Thyroid gland (tissue), 4 donors: ENCODE measurements around the gene GRM4. TPM values are rescaled to one million over a fixed set of nuclear protein-coding genes. Genes with fewer than 3 reads are reported as not detected.

Experiments
- DNase-seq, 2 donors: peaks; one replicate each; pipeline ENCODE4 v3.0.0-alpha.2; 2019
- H3K27ac ChIP-seq, 3 donors: fragments of 200-600 bp; sonication (generic); 1 replicate in 2 of 3; 2 replicates in 1 of 3; pipeline ENCODE4 v1.5.1; 2016 to 2019; ENCODE audit warnings: mild to moderate bottlenecking in 1 of 3, moderate library complexity in 1 of 3
- H3K27me3 ChIP-seq: fragments of 200-600 bp; sonication (generic); one replicate; pipeline ENCODE4 v1.5.1; 2019
- H3K36me3 ChIP-seq, 2 donors: fragments of 200-600 bp; sonication (generic); one replicate each; pipeline ENCODE4 v1.5.1; 2016 to 2019
- H3K4me1 ChIP-seq, 2 donors: fragments of 200-600 bp; sonication (generic); one replicate each; pipeline ENCODE4 v1.5.1; 2017 to 2019
- H3K4me3 ChIP-seq, 3 donors: fragments of 200-600 bp; sonication (generic); replicated peaks in 1 of 3; 1 replicate in 2 of 3; 2 replicates in 1 of 3; pipeline ENCODE4 v1.5.1; 2016; ENCODE audit warnings: mild to moderate bottlenecking in 1 of 3
- H3K9me3 ChIP-seq: fragments of 200-600 bp; sonication (generic); one replicate; pipeline ENCODE4 v1.5.1; 2017
- POLR2A ChIP-seq, 2 donors: fragments of 450-650 bp; IDR thresholded peaks; one replicate each; pipeline ENCODE4 v1.6.1; 2017; ENCODE audit warnings: antibody characterized with exemption in 2 of 2, mild to moderate bottlenecking in 2 of 2, moderate library complexity in 1 of 2
- WGBS, 2 donors: methylation state at CpG; one replicate each; pipeline ENCODE4 v1.1.5; 2017; 5-methylcytosine and 5-hydroxymethylcytosine counted together
- intact Hi-C: fragments of 100-400 bp; cut with DNase I; formaldehyde crosslinking; loops from one replicate; pipeline ENCODE4 v1.15.1; 2023
- total RNA-seq, 4 donors: library from RNA; depleted of rRNA; stranded (reverse); fragments of >200 nt; gene quantifications; one replicate each; pipeline ENCODE4 v1.2.3, GENCODE V29; 2016
- TF ChIP-seq, protein P1 (sequence below), 6 experiments: fragments of 200-600 bp in 3 of 6; fragments of 450-650 bp in 3 of 6; sonication (generic) in 3 of 6; IDR thresholded peaks; one replicate each; pipeline ENCODE4 v1.5.1; 2016 to 2019; ENCODE audit warnings: antibody characterized with exemption in 6 of 6, mild to moderate bottlenecking in 2 of 6, inconsistent platforms in 1 of 6, moderate library complexity in 1 of 6

Gene GRM4
- total RNA-seq, 4 donors from 2014 or later, result under 0.01 TPM; not detected in 3

DNA sequence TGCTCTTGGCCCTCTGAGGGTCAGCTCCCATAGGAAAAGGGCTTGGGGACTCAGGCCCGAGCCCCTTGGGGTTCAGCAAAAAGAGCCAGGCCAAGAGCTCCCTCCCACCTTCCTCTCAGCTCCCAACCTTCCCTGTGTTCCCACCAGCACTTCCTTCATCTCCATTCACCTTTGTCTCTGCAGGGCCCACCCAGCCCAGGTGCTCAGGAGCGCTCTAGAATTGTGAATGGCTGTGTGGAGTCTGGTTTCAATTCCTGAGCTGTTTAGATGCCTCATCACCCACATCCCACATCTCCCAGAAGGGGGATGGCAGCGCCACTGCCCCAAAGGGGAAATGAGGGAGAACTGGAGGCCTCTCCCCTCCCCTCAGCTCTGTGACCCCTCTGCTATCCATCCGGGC lies 7.7 kb downstream of the GRM4 start:
- Histone ChIP-seq H3K4me3 (no peak overlapping the region), H3K27me3 (peaks cover 11% of the 10 kb centered on the region), H3K36me3 (no peaks in the 10 kb centered on the region), H3K9me3 (no peaks in the 10 kb centered on the region), H3K27ac (no peak overlapping the region), H3K4me1 (no peaks in the 10 kb centered on the region)
- WGBS, 2 donors, result 49 to 70% methylated on average over 2 to 4 of the region's 4 CpGs
- no peak for DNase-seq
- intact Hi-C loops, result no loop called here
- no peak for TF ChIP-seq POLR2A (IDR thresholded peaks at IDR 0.05)
- TF ChIP-seq, protein P1, sequence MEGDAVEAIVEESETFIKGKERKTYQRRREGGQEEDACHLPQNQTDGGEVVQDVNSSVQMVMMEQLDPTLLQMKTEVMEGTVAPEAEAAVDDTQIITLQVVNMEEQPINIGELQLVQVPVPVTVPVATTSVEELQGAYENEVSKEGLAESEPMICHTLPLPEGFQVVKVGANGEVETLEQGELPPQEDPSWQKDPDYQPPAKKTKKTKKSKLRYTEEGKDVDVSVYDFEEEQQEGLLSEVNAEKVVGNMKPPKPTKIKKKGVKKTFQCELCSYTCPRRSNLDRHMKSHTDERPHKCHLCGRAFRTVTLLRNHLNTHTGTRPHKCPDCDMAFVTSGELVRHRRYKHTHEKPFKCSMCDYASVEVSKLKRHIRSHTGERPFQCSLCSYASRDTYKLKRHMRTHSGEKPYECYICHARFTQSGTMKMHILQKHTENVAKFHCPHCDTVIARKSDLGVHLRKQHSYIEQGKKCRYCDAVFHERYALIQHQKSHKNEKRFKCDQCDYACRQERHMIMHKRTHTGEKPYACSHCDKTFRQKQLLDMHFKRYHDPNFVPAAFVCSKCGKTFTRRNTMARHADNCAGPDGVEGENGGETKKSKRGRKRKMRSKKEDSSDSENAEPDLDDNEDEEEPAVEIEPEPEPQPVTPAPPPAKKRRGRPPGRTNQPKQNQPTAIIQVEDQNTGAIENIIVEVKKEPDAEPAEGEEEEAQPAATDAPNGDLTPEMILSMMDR (IDR thresholded peaks at IDR 0.05), result no peak

DNA sequence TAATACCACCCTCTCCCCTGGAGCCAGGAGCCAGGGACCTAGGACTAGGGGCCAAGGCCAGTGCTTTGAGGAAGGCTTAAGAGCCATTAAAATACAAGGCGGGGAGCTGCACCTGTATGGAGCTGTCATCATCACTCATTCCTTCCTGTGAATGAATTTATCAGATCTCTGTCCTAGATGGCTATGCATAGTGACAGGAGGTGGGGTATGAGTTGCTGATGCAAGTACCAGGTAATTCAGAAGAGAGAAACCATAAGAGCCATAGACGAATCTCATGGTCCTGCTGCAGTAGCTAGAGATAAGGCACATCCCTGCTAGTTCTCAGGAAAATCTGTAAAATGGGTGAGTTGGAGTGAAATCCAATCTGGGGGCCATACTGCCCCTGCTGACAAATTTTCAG lies 10.3 kb downstream of the GRM4 start:
- H3K9me3 ChIP-seq, result no peaks in the 10 kb centered on the region
- no peak overlapping the region for H3K27ac ChIP-seq
- intact Hi-C loops, result no loop called here
- TF ChIP-seq, protein P1 (IDR thresholded peaks at IDR 0.05), result no peak
- TF ChIP-seq POLR2A (IDR thresholded peaks at IDR 0.05), result no peak
- H3K4me3 ChIP-seq, result no peak overlapping the region
- WGBS, 2 donors, result 68 to 78% methylated on average over 2 of the region's 2 CpGs
- no peak for DNase-seq
- no peaks in the 10 kb centered on the region for H3K4me1 ChIP-seq
- H3K36me3 ChIP-seq, result no peaks in the 10 kb centered on the region
- H3K27me3 ChIP-seq, result no peaks in the 10 kb centered on the region

DNA sequence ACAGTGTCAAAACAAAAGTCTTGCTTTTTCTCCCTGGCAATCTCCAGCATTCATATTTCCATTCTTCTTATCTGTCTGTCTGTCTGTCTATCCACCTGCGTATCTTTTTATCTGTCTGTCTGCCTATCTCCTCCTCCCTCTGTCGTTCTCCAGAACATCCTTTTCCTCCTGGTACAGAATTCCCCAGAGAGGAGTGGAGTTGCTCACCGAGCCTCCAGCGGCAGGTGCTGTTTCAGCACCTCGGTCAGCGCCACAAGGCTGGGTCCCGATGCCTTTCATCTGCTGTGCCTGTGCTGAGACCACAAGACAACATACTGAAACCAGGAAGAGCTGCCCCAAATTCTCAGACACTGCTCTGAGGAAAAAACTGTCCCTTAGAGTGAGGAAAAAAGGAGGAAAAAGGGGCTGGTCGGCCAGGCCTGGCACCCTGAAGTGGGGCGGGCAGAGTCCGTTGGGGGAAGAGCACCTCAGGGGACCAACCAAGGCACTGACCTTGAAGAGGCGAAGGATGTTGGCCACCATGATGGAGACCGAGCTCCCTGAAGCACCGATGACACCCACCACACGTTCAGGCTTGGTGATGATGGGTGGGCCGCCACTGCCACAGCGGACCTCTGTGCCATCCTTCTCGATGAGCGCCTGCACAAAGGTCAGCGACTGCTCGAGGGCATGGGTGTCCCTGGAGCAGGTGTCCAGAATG lies 13.3 kb downstream of the GRM4 start:
- Histone ChIP-seq H3K4me1 (no peaks in the 10 kb centered on the region), H3K36me3 (no peaks in the 10 kb centered on the region), H3K4me3 (no peak overlapping the region), H3K9me3 (no peaks in the 10 kb centered on the region), H3K27me3 (no peaks in the 10 kb centered on the region), H3K27ac (no peak overlapping the region)
- intact Hi-C loops, result no loop called here
- 51 to 55% methylated on average over 20 of the region's 20 CpGs for WGBS, 2 donors
- peak; percentile 40 to 63 for DNase-seq
- TF ChIP-seq, protein P1 (IDR thresholded peaks at IDR 0.05), result no peak
- no peak for TF ChIP-seq POLR2A (IDR thresholded peaks at IDR 0.05)

DNA sequence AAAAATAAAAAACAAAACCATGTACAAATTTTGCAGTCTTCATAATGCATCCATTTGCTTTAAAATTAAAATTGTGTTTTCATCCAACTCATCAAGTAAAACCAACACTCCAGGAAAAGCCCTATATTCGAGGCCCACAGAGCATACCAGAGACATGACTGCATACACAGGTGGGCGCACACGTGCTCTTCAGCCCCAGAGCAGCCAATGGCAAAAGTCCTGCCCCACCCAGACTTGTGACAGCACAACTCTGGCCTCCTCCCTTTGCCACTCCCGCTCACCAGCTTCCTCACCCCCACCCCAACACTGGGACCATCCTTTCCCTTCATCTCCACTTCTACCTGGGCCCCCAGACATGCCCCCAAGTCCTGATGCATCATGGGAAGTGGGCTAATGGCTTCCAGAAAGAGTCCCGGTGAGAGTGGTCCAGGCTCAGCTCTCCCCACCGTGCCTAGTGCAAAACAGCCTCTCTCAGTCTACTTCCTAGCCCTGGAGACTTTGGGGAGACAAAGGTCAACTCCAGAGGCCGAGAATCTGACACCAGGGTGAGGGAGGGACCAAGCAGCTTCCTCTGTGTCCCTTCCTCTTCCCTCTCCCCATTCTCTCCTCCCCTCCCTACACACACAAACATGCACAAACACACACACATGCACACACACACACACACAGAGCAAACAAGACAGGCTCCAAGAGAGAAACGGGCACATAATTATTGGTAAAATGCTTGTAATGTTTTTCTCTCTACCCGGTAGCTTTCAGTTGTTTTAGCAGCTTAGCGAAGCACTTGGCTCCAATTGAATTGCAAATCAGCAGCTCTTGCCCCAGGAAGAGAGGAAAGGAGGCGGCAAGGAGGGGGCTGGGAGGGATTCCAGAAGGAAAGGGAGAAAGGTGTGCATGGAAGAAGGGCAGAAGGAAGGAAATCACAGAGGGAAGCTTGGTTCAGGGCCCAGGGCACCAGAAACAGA lies 14.3 kb downstream of the GRM4 start:
- WGBS, 2 donors, result 11 to 15% methylated on average over 11 of the region's 11 CpGs
- Histone ChIP-seq H3K36me3 (no peaks in the 10 kb centered on the region), H3K4me3 (no peak overlapping the region), H3K4me1 (no peaks in the 10 kb centered on the region), H3K27ac (no peak overlapping the region), H3K27me3 (no peaks in the 10 kb centered on the region), H3K9me3 (no peaks in the 10 kb centered on the region)
- DNase-seq, result no peak
- intact Hi-C loops, result no loop called here
- TF ChIP-seq, protein P1 (IDR thresholded peaks at IDR 0.05), result no peak
- no peak for TF ChIP-seq POLR2A (IDR thresholded peaks at IDR 0.05)

DNA sequence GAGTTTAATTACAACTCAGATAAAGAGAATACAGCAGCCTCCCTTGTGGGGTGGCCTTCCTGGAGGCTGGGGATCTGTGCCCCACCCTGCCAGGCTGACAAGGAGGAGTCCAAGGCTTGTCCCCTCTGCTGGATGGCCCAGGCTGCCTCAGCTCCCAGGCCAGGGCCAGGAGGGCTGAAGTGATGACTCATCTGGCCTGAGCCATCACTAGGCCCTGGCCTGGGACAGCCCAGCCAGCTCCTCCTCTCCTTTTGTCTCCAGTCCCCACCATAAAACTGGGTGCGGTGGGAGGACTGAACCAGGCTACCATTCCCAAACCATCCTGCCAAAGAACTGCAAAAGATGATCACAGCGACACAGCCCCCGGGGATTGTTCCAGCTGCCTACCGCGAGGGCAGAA lies 15.0 kb downstream of the GRM4 start:
- 75 to 82% methylated on average over 5 of the region's 5 CpGs for WGBS, 2 donors
- no peak overlapping the region for H3K4me3 ChIP-seq
- no peaks in the 10 kb centered on the region for H3K27me3 ChIP-seq
- TF ChIP-seq, protein P1 (IDR thresholded peaks at IDR 0.05), result no peak
- TF ChIP-seq POLR2A (IDR thresholded peaks at IDR 0.05), result no peak
- intact Hi-C loops, result no loop called here
- no peak for DNase-seq
- H3K36me3 ChIP-seq, result no peaks in the 10 kb centered on the region
- no peaks in the 10 kb centered on the region for H3K4me1 ChIP-seq
- H3K27ac ChIP-seq, result no peak overlapping the region
- H3K9me3 ChIP-seq, result no peaks in the 10 kb centered on the region
